Ascending aorta (tissue), 2 donors: Measurements from ENCODE around the gene IL1RL2. TPM values are rescaled to one million over a fixed set of nuclear protein-coding genes. Genes with fewer than 3 reads are reported as not detected.

Experiments used
- DNase-seq, 2 donors: peaks; one replicate each; pipeline ENCODE4 v3.0.0-alpha.2; 2019; ENCODE audit warnings: low spot score in 2 of 2
- H3K27ac ChIP-seq, 2 donors: fragments of 200-600 bp; sonication (generic); one replicate each; pipeline ENCODE4 v1.5.1; 2016 to 2017; ENCODE audit warnings: mild to moderate bottlenecking in 1 of 2
- H3K27me3 ChIP-seq: fragments of 200-600 bp; sonication (generic); one replicate; pipeline ENCODE4 v1.5.1; 2017
- H3K36me3 ChIP-seq, 2 donors: fragments of 200-600 bp; sonication (generic); one replicate each; pipeline ENCODE4 v1.5.1; 2016
- H3K4me1 ChIP-seq, 2 donors: fragments of 200-600 bp; sonication (generic); one replicate each; pipeline ENCODE4 v1.5.1; 2016 to 2017; ENCODE audit warnings: mild to moderate bottlenecking in 1 of 2
- H3K4me3 ChIP-seq, 2 donors: fragments of 200-600 bp; sonication (generic); one replicate each; pipeline ENCODE4 v1.5.1; 2016 to 2017; ENCODE audit warnings: mild to moderate bottlenecking in 1 of 2
- H3K9me3 ChIP-seq, 2 donors: fragments of 200-600 bp; sonication (generic); one replicate each; pipeline ENCODE4 v1.5.1; 2016
- CTCF ChIP-seq, 3 experiments: fragments of 200-600 bp in 2 of 3; fragments of 450-650 bp in 1 of 3; sonication (generic) in 2 of 3; IDR thresholded peaks; one replicate each; pipeline ENCODE4 v1.5.1; 2016 to 2019; ENCODE audit warnings: antibody characterized with exemption in 3 of 3, mild to moderate bottlenecking in 1 of 3, moderate library complexity in 1 of 3
- intact Hi-C: fragments of 100-400 bp; cut with DNase I; formaldehyde crosslinking; loops from one replicate; pipeline ENCODE4 v1.15.1; 2023
- total RNA-seq: library from RNA; depleted of rRNA; stranded (reverse); fragments of >200 nt; gene quantifications from one replicate; pipeline ENCODE4 v1.1.0, GENCODE V29; 2016

The IL1RL2 gene
- total RNA-seq, 1 donor from 2014 or later = not detected

GRCh38 chr2:102262216-102263129, 75.7 kb downstream of the IL1RL2 start:
- TF ChIP-seq CTCF (IDR thresholded peaks at IDR 0.05) = no peak
- Histone ChIP-seq H3K4me3 (no peak overlapping the region), H3K36me3 (no peaks in the 10 kb centered on the region), H3K9me3 (no peaks in the 10 kb centered on the region), H3K27me3 (no peaks in the 10 kb centered on the region), H3K4me1 (no peaks in the 10 kb centered on the region), H3K27ac (no peak overlapping the region)
- intact Hi-C loops = no loop called here
- no peak for DNase-seq

- TF ChIP-seq CTCF (IDR thresholded peaks at IDR 0.05) = no peak
- H3K27ac ChIP-seq = no peak overlapping the region
- H3K27me3 ChIP-seq = no peaks in the 10 kb centered on the region
- no peak overlapping the region for H3K4me3 ChIP-seq
- no peaks in the 10 kb centered on the region for H3K36me3 ChIP-seq
- intact Hi-C loops = no loop called here
- H3K4me1 ChIP-seq = no peaks in the 10 kb centered on the region
- H3K9me3 ChIP-seq = no peaks in the 10 kb centered on the region
- no peak for DNase-seq
Observed at GRCh38 chr2:102264952-102265351, 78.1 kb downstream of the IL1RL2 start.

- Histone ChIP-seq H3K36me3 (no peaks in the 10 kb centered on the region), H3K4me1 (no peaks in the 10 kb centered on the region), H3K27ac (no peak overlapping the region), H3K4me3 (no peak overlapping the region), H3K9me3 (no peaks in the 10 kb centered on the region), H3K27me3 (no peaks in the 10 kb centered on the region)
- no peak for TF ChIP-seq CTCF (IDR thresholded peaks at IDR 0.05)
- intact Hi-C loops = no loop called here
- DNase-seq = no peak
Observed at GRCh38 chr2:102266204-102266603, 79.4 kb downstream of the IL1RL2 start.

- Histone ChIP-seq H3K27ac (no peak overlapping the region), H3K4me3 (no peak overlapping the region), H3K36me3 (no peaks in the 10 kb centered on the region), H3K4me1 (no peaks in the 10 kb centered on the region), H3K27me3 (no peaks in the 10 kb centered on the region), H3K9me3 (no peaks in the 10 kb centered on the region)
- intact Hi-C loops = no loop called here
- no peak for DNase-seq
- no peak for TF ChIP-seq CTCF (IDR thresholded peaks at IDR 0.05)
Observed at GRCh38 chr2:102267774-102268173, 81.0 kb downstream of the IL1RL2 start.

- Histone ChIP-seq H3K27ac (no peak overlapping the region), H3K4me3 (no peak overlapping the region), H3K36me3 (no peaks in the 10 kb centered on the region), H3K4me1 (no peaks in the 10 kb centered on the region), H3K27me3 (no peaks in the 10 kb centered on the region), H3K9me3 (no peaks in the 10 kb centered on the region)
- no peak for DNase-seq
- intact Hi-C loops = no loop called here
- no peak for TF ChIP-seq CTCF (IDR thresholded peaks at IDR 0.05)
Observed at GRCh38 chr2:102268510-102269199, 81.8 kb downstream of the IL1RL2 start.
